Glutamatergic neuron (in vitro differentiated cells): ENCODE measurements around the gene DPEP1. TPM values are rescaled to one million over a fixed set of nuclear protein-coding genes. Genes with fewer than 3 reads are reported as not detected.

Experiments used
- DNase-seq: peaks from one replicate; pipeline ENCODE4 v3.0.0; 2022
- H3K27ac Mint-ChIP-seq: one replicate; pipeline ENCODE4 v1.8.0; 2020; ENCODE audit warnings: mild to moderate bottlenecking, mixed read lengths, inconsistent platforms; ENCODE audit not compliant: unreplicated experiment
- H3K27me3 Mint-ChIP-seq: one replicate; pipeline ENCODE4 v1.8.0; 2020; ENCODE audit warnings: mild to moderate bottlenecking, moderate library complexity, mixed read lengths, inconsistent platforms; ENCODE audit not compliant: unreplicated experiment
- H3K36me3 Mint-ChIP-seq: one replicate; pipeline ENCODE4 v1.8.0; 2020; ENCODE audit warnings: mild to moderate bottlenecking, mixed read lengths, inconsistent platforms; ENCODE audit not compliant: unreplicated experiment
- H3K4me1 Mint-ChIP-seq: one replicate; pipeline ENCODE4 v1.8.0; 2020; ENCODE audit warnings: mild to moderate bottlenecking, low read depth, mixed read lengths, inconsistent platforms; ENCODE audit not compliant: unreplicated experiment
- H3K4me3 Mint-ChIP-seq: one replicate; pipeline ENCODE4 v1.8.0; 2020; ENCODE audit warnings: mild to moderate bottlenecking, mixed read lengths, inconsistent platforms; ENCODE audit not compliant: unreplicated experiment
- H3K9me3 Mint-ChIP-seq: one replicate; pipeline ENCODE4 v1.8.0; 2020; ENCODE audit warnings: mild to moderate bottlenecking, moderate library complexity, mixed read lengths, inconsistent platforms; ENCODE audit not compliant: unreplicated experiment
- total RNA-seq: library from RNA; stranded (reverse); fragmentation: NEBNext Ultra II Directional; extraction: Animal tissue kit (Norgen Biotek cat#: 25700); gene quantifications from one replicate; pipeline ENCODE4 v1.2.1, GENCODE V29; 2021; ENCODE audit not compliant: unreplicated experiment
- TF ChIP-seq, protein P1 (sequence below): fragments of 200-600 bp; sonication (generic); IDR thresholded peaks from one replicate; pipeline ENCODE4 v1.5.0; 2021; ENCODE audit not compliant: partially characterized antibody, unreplicated experiment

DPEP1 gene
- total RNA-seq, 1 donor from 2014 or later = 0.39 TPM

DNA sequence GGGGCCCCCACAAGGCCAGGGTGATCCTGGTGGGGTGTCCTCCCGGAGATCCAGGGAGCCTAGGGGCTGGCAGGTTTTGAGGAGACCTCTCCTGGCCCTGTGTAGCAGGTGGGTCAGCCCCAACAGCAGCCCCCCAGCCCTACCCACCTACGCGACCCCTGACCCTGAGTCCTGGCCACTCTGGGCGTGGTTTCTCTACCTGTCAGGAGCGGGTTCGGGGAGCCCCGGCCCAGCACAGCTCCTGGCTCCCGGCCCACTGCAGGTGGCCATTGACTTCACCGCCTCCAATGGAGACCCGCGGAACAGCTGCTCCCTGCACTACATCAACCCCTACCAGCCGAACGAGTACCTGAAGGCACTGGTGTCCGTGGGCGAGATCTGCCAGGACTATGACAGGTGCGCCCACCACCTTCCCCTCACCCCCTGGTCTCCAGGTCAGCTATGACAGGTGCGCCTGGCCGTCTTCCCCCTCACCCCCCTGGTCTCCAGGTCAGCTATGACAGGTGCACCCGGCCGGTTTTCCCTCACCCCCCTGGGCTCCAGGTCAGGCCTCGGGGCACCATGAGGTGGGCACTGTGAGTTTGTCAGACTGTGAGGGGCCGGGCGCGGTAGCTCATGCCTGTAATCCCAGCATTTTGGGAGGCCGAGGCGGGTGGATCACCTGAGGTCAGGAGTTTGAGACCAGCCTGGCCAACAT, 24.9 kb upstream of the DPEP1 start:
- DNase-seq = no peak
- H3K9me3 Mint-ChIP-seq = peaks cover 3% of the 10 kb centered on the region
- H3K36me3 Mint-ChIP-seq = no peaks in the 10 kb centered on the region
- TF ChIP-seq, protein P1, sequence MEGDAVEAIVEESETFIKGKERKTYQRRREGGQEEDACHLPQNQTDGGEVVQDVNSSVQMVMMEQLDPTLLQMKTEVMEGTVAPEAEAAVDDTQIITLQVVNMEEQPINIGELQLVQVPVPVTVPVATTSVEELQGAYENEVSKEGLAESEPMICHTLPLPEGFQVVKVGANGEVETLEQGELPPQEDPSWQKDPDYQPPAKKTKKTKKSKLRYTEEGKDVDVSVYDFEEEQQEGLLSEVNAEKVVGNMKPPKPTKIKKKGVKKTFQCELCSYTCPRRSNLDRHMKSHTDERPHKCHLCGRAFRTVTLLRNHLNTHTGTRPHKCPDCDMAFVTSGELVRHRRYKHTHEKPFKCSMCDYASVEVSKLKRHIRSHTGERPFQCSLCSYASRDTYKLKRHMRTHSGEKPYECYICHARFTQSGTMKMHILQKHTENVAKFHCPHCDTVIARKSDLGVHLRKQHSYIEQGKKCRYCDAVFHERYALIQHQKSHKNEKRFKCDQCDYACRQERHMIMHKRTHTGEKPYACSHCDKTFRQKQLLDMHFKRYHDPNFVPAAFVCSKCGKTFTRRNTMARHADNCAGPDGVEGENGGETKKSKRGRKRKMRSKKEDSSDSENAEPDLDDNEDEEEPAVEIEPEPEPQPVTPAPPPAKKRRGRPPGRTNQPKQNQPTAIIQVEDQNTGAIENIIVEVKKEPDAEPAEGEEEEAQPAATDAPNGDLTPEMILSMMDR = no peak
- no peaks in the 10 kb centered on the region for H3K4me1 Mint-ChIP-seq
- no peak overlapping the region for H3K27ac Mint-ChIP-seq
- no peak overlapping the region for H3K4me3 Mint-ChIP-seq
- no peaks in the 10 kb centered on the region for H3K27me3 Mint-ChIP-seq

DNA sequence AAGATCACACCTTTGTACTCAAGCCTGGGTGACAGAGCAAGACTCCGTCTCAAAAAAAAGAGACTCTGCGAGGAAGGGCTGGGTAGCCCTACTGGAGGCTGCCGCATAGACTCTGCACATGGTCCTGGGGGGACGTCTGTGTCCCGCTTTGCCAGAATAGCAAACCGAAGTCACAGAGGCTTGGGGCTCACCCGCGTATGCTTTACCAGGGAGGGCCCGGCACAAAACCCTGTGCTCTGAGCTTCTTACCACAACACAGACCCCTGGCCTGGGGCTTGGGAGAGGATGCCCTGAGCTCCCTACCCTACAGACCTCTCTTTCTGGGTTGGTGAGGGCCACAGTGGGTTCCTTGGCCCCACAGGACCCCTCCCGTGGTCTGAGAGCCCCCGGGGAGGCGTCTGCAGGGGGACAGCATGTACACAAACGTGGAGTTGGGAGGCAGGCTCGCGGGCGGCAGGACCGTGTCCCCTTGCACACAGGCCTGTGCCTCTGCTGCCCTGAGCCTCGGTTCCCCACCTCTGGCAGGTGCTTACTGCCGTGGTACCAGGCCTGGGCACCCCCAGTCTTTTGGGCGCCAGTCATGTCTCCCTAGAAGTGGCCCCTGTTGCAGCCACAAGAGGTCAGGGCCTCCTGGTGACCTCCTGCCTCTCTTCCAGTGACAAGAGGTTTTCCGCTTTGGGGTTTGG, 24.1 kb upstream of the DPEP1 start:
- no peak for DNase-seq

DNA sequence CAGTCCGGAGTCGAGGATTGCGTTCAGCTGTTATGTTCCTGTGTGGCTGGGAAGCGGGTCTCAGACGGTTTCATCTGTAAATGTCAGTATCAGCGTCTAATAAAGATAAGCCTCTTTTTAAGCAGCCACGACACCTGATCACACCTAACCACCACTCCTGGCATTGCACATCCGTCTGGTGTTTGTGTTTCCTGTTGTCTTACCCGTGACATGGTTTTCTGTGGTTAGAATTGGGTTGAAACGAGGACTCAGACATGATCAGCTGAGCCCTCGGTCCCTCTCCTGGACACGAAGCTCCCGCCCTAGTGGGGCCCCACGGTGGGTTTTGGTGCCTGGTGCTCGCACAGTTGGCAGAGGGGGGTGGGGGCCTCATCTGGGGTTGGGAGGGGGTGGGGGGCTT, 19.6 kb upstream of the DPEP1 start:
- Mint-ChIP-seq H3K4me3 (no peak overlapping the region), H3K27ac (no peak overlapping the region), H3K9me3 (peaks cover 14% of the 10 kb centered on the region), H3K4me1 (peaks cover 4% of the 10 kb centered on the region), H3K27me3 (peaks cover 13% of the 10 kb centered on the region), H3K36me3 (no peaks in the 10 kb centered on the region)
- no peak for DNase-seq
- TF ChIP-seq, protein P1 = no peak

More for the DNA sequence above, 24.1 kb upstream of the DPEP1 start:
- Mint-ChIP-seq H3K27ac (no peak overlapping the region), H3K27me3 (no peaks in the 10 kb centered on the region), H3K4me1 (no peaks in the 10 kb centered on the region), H3K9me3 (peaks cover 4% of the 10 kb centered on the region), H3K36me3 (no peaks in the 10 kb centered on the region), H3K4me3 (no peak overlapping the region)
- TF ChIP-seq, protein P1 = no peak

DNA sequence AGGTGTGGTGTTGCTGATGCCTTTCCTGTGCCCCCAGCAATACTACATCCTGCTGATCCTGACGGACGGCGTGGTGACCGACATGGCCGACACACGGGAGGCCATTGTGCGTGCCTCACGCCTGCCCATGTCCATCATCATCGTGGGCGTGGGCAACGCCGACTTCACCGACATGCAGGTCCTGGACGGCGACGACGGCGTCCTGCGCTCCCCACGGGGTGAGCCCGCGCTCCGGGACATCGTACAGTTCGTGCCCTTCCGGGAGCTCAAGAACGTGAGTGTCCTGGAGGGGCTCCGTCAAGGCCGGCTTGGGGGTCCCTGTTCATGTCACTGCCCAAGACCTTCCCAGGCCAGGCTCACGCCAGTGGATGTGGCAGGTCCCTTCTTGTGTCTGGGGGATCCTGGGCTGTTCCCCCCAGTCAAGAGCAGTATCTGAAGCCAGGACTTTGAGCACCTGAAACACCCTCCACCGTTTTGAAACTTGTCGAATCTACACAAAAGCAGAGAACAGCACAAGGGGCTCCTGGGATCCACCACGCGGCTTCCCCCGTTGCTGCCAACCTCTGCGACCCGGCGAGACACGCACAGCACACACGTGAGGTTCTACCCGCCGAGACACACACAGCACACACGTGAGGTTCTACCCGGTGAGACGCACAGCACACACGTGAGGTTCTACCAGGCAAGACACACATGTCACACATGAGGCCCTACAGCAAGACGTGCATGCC, 17.9 kb upstream of the DPEP1 start:
- Mint-ChIP-seq H3K9me3 (peaks cover 16% of the 10 kb centered on the region), H3K27ac (peak overlapping the region; percentile 62), H3K27me3 (peaks cover 13% of the 10 kb centered on the region), H3K4me3 (no peak overlapping the region), H3K36me3 (no peaks in the 10 kb centered on the region), H3K4me1 (peaks cover 14% of the 10 kb centered on the region)
- TF ChIP-seq, protein P1 = no peak
- peak; percentile 10 for DNase-seq
